Esophagus muscularis mucosa (tissue), 3 donors: ENCODE results near the gene RECK.

Experiments used
- CTCF ChIP-seq, 3 experiments: fragments of 200-600 bp in 2 of 3; fragments of 450-650 bp in 1 of 3; sonication (generic) in 2 of 3; IDR thresholded peaks; one replicate each; pipeline ENCODE4 v1.5.1; 2017 to 2019; ENCODE audit warnings: antibody characterized with exemption in 3 of 3, mild to moderate bottlenecking in 2 of 3, moderate library complexity in 1 of 3
- POLR2AphosphoS5 ChIP-seq, 2 donors: sonication (generic); formaldehyde crosslinking; IDR thresholded peaks; one replicate each; pipeline ENCODE4 v1.6.1; 2017; ENCODE audit warnings: antibody characterized with exemption in 2 of 2

GRCh38 chr9:36128349-36128748 is 91.6 kb downstream of the RECK start:
- TF ChIP-seq POLR2AphosphoS5 (IDR thresholded peaks at IDR 0.05): no peak
- no peak for TF ChIP-seq CTCF (IDR thresholded peaks at IDR 0.05)
